SK-N-SH treated with all-trans-retinoic acid at 6 μM for 48 hours (cell line): ENCODE measurements around the gene FAM78B.

Experiments used
- ATAC-seq: fragments of 200-7000 bp; cut with Tn5 transposase; 3 replicates; pipeline ENCODE4 v1.9.1; 2020; ENCODE audit warnings: mild to moderate bottlenecking, moderate library complexity
- ARNTL ChIP-seq: fragments of 450-650 bp; formaldehyde crosslinking; IDR thresholded peaks from 2 replicates; pipeline ENCODE4 v1.5.0; 2020; ENCODE audit warnings: low read depth, mild to moderate bottlenecking, moderate library complexity, borderline replicate concordance
- BACH2 ChIP-seq: fragments of 250-450 bp; sonication (Bioruptor Pico); IDR thresholded peaks from 2 replicates; pipeline ENCODE4 v1.9.0; 2021; ENCODE audit warnings: mild to moderate bottlenecking, borderline replicate concordance
- CSDC2 ChIP-seq: fragments of 250-450 bp; sonication (Bioruptor Pico); IDR thresholded peaks from 2 replicates; pipeline ENCODE4 v1.5.0; 2020; ENCODE audit warnings: mild to moderate bottlenecking, moderate library complexity
- ESRRG ChIP-seq: fragments of 250-450 bp; sonication (Bioruptor Pico); IDR thresholded peaks from 2 replicates; pipeline ENCODE4 v1.6.1; 2021; ENCODE audit warnings: mild to moderate bottlenecking
- GLIS3 ChIP-seq: fragments of 250-450 bp; sonication (Bioruptor Pico); IDR thresholded peaks from 2 replicates; pipeline ENCODE4 v1.5.0; 2020; ENCODE audit warnings: mild to moderate bottlenecking, moderate library complexity
- ISL1 ChIP-seq: fragments of 250-450 bp; sonication (Bioruptor Pico); IDR thresholded peaks from 2 replicates; pipeline ENCODE4 v2.1.2; 2022; ENCODE audit warnings: mild to moderate bottlenecking, moderate library complexity
- OSR1 ChIP-seq: fragments of 250-450 bp; sonication (Bioruptor Pico); IDR thresholded peaks from 2 replicates; pipeline ENCODE4 v1.8.0; 2022; ENCODE audit warnings: moderate library complexity, mild to moderate bottlenecking, inconsistent platforms
- PPARA ChIP-seq: fragments of 250-450 bp; sonication (Bioruptor Pico); IDR thresholded peaks from 2 replicates; pipeline ENCODE4 v1.5.0; 2020; ENCODE audit warnings: mild to moderate bottlenecking, borderline replicate concordance
- RARB ChIP-seq: fragments of 250-450 bp; sonication (Bioruptor Pico); IDR thresholded peaks from 2 replicates; pipeline ENCODE4 v1.8.0; 2021; ENCODE audit warnings: mild to moderate bottlenecking, moderate library complexity
- SNAI2 ChIP-seq: fragments of 250-450 bp; sonication (Bioruptor Pico); IDR thresholded peaks from 2 replicates; pipeline ENCODE4 v1.5.0; 2020; ENCODE audit warnings: mild to moderate bottlenecking, moderate library complexity
- TCF4 ChIP-seq: fragments of 250-450 bp; sonication (Bioruptor Pico); IDR thresholded peaks from 2 replicates; pipeline ENCODE4 v1.8.0; 2021; ENCODE audit warnings: mild to moderate bottlenecking, moderate library complexity, borderline replicate concordance
- TOX ChIP-seq: fragments of 250-450 bp; sonication (Bioruptor Pico); IDR thresholded peaks from 2 replicates; pipeline ENCODE4 v1.8.0; 2021; ENCODE audit warnings: mild to moderate bottlenecking, moderate library complexity, borderline replicate concordance
- ZC3H10 ChIP-seq: fragments of 250-450 bp; sonication (Bioruptor Pico); IDR thresholded peaks from 2 replicates; pipeline ENCODE4 v1.5.1; 2021; ENCODE audit warnings: mild to moderate bottlenecking, moderate library complexity
- ZFP30 ChIP-seq: fragments of 450-650 bp; formaldehyde crosslinking; IDR thresholded peaks from 2 replicates; pipeline ENCODE4 v1.5.0; 2022; ENCODE audit warnings: mild to moderate bottlenecking, moderate library complexity
- ZNF565 ChIP-seq: fragments of 450-650 bp; formaldehyde crosslinking; conservative IDR thresholded peaks from 2 replicates; pipeline ENCODE4 v1.5.0; 2020; ENCODE audit warnings: low read depth, mild to moderate bottlenecking, moderate library complexity
- ZNF70 ChIP-seq: fragments of 450-650 bp; formaldehyde crosslinking; IDR thresholded peaks from 2 replicates; pipeline ENCODE4 v1.5.0; 2020; ENCODE audit warnings: mild to moderate bottlenecking, moderate library complexity
- ZNF8 ChIP-seq: fragments of 450-650 bp; formaldehyde crosslinking; IDR thresholded peaks from 2 replicates; pipeline ENCODE4 v1.5.0; 2020; ENCODE audit warnings: mild to moderate bottlenecking, moderate library complexity
- TF ChIP-seq, protein P1 (sequence below): fragments of 250-450 bp; sonication (Bioruptor Pico); IDR thresholded peaks from 2 replicates; pipeline ENCODE4 v1.5.1; 2021; ENCODE audit warnings: mild to moderate bottlenecking, moderate library complexity
- TF ChIP-seq, protein P2 (sequence below): fragments of 250-450 bp; sonication (Bioruptor Pico); IDR thresholded peaks from 2 replicates; pipeline ENCODE4 v1.8.0; 2021; ENCODE audit warnings: low read depth, mild to moderate bottlenecking, moderate library complexity, borderline replicate concordance
- TF ChIP-seq, protein P3 (sequence below): fragments of 250-450 bp; sonication (Bioruptor Pico); IDR thresholded peaks from 2 replicates; pipeline ENCODE4 v1.5.1; 2020; ENCODE audit warnings: low read depth, mild to moderate bottlenecking, moderate library complexity
- TF ChIP-seq, protein P4 (sequence below): fragments of 250-450 bp; sonication (Bioruptor Pico); IDR thresholded peaks from 2 replicates; pipeline ENCODE4 v1.5.0; 2020; ENCODE audit warnings: mild to moderate bottlenecking, moderate library complexity

The FAM78B gene

DNA sequence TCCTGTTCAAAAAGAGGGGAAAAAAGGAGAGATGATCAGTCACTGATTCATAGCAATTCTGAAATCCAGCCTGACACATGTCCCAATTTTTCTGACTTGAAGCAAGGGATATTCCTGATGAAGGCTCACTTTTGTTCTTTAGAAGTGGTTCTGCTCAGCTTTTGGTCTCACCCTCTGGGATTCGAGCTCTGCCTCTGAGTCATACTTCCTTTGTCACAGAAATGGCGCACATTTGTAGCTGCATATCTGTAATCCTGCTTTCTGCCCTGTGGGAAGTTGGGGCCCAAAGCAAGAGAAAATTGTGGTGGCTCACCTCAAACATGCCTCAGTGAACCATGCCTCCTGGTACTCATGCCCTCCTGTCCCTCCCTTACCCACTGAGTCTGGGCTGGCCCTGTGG, 22.3 kb upstream of the FAM78B start:
- TF ChIP-seq ARNTL = no peak
- no peak for TF ChIP-seq ZNF70
- TF ChIP-seq, protein P1, sequence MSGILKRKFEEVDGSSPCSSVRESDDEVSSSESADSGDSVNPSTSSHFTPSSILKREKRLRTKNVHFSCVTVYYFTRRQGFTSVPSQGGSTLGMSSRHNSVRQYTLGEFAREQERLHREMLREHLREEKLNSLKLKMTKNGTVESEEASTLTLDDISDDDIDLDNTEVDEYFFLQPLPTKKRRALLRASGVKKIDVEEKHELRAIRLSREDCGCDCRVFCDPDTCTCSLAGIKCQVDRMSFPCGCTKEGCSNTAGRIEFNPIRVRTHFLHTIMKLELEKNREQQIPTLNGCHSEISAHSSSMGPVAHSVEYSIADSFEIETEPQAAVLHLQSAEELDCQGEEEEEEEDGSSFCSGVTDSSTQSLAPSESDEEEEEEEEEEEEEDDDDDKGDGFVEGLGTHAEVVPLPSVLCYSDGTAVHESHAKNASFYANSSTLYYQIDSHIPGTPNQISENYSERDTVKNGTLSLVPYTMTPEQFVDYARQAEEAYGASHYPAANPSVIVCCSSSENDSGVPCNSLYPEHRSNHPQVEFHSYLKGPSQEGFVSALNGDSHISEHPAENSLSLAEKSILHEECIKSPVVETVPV = no peak
- TF ChIP-seq, protein P2, sequence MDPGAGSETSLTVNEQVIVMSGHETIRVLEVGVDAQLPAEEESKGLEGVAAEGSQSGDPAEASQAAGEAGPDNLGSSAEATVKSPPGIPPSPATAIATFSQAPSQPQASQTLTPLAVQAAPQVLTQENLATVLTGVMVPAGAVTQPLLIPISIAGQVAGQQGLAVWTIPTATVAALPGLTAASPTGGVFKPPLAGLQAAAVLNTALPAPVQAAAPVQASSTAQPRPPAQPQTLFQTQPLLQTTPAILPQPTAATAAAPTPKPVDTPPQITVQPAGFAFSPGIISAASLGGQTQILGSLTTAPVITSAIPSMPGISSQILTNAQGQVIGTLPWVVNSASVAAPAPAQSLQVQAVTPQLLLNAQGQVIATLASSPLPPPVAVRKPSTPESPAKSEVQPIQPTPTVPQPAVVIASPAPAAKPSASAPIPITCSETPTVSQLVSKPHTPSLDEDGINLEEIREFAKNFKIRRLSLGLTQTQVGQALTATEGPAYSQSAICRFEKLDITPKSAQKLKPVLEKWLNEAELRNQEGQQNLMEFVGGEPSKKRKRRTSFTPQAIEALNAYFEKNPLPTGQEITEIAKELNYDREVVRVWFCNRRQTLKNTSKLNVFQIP (CRISPR knock-in tag) = no peak
- TF ChIP-seq ZNF565 = no peak
- no peak for TF ChIP-seq TCF4
- TF ChIP-seq ZNF8 = no peak
- no peak for TF ChIP-seq PPARA (CRISPR knock-in tag)
- no peak for TF ChIP-seq OSR1
- no peak for TF ChIP-seq ISL1
- TF ChIP-seq, protein P3, sequence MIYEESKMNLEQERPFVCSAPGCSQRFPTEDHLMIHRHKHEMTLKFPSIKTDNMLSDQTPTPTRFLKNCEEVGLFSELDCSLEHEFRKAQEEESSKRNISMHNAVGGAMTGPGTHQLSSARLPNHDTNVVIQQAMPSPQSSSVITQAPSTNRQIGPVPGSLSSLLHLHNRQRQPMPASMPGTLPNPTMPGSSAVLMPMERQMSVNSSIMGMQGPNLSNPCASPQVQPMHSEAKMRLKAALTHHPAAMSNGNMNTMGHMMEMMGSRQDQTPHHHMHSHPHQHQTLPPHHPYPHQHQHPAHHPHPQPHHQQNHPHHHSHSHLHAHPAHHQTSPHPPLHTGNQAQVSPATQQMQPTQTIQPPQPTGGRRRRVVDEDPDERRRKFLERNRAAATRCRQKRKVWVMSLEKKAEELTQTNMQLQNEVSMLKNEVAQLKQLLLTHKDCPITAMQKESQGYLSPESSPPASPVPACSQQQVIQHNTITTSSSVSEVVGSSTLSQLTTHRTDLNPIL (CRISPR knock-in tag) = no peak
- ATAC-seq = no peak

DNA sequence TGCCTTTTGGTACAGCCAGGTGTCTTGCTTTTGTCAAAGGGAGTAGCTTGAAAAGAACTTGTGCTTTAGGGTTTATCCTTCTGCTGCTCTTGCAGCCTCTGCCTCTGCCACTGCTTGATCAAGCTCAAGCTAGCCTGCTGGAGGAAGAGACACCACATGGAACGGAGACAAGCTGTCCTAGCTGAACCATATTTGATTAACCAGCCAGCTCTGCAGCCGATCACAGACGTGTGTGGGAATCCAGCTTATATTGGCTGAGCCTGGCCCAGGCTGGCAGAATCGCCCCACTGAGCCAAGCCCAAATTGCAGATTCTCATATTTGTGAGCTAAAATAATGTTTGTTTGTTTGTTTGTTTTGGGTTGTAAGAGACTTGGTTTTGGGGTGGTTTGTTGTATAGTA, 18.7 kb upstream of the FAM78B start:
- ATAC-seq = no peak
- no peak for TF ChIP-seq PPARA (CRISPR knock-in tag)
- no peak for TF ChIP-seq CSDC2 (CRISPR knock-in tag)
- TF ChIP-seq, protein P3 (CRISPR knock-in tag) = no peak
- TF ChIP-seq TOX = no peak
- TF ChIP-seq ISL1 = no peak
- no peak for TF ChIP-seq BACH2 (CRISPR knock-in tag)
- no peak for TF ChIP-seq ZFP30
- no peak for TF ChIP-seq TCF4
- no peak for TF ChIP-seq ZC3H10 (CRISPR knock-in tag)
- no peak for TF ChIP-seq ESRRG
- TF ChIP-seq GLIS3 = no peak

DNA sequence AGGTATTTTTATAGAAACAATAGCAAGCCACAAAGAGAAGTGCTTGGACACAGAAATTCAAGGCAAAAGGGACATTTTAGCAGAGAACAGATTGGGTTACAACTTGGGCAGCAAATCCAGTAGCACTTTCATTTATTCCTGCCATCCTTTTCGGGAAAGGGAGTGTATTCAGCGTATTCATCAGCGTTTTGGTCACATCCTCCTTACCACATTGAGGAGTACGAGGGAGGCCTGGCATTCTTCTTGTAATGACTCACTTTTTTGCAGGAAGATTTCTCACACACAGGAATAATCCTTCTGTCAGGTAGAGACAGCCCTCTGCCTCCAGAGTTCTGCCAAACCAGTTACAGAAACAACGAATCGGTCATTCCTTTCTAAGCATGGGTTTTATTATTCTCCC, 18.1 kb upstream of the FAM78B start:
- TF ChIP-seq, protein P4, sequence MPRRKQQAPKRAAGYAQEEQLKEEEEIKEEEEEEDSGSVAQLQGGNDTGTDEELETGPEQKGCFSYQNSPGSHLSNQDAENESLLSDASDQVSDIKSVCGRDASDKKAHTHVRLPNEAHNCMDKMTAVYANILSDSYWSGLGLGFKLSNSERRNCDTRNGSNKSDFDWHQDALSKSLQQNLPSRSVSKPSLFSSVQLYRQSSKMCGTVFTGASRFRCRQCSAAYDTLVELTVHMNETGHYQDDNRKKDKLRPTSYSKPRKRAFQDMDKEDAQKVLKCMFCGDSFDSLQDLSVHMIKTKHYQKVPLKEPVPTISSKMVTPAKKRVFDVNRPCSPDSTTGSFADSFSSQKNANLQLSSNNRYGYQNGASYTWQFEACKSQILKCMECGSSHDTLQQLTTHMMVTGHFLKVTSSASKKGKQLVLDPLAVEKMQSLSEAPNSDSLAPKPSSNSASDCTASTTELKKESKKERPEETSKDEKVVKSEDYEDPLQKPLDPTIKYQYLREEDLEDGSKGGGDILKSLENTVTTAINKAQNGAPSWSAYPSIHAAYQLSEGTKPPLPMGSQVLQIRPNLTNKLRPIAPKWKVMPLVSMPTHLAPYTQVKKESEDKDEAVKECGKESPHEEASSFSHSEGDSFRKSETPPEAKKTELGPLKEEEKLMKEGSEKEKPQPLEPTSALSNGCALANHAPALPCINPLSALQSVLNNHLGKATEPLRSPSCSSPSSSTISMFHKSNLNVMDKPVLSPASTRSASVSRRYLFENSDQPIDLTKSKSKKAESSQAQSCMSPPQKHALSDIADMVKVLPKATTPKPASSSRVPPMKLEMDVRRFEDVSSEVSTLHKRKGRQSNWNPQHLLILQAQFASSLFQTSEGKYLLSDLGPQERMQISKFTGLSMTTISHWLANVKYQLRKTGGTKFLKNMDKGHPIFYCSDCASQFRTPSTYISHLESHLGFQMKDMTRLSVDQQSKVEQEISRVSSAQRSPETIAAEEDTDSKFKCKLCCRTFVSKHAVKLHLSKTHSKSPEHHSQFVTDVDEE (CRISPR knock-in tag) = no peak
- no peak for TF ChIP-seq PPARA (CRISPR knock-in tag)
- no peak for TF ChIP-seq ESRRG
- TF ChIP-seq RARB = no peak
- TF ChIP-seq, protein P2 (CRISPR knock-in tag) = no peak
- TF ChIP-seq, protein P1 = no peak
- no peak for TF ChIP-seq TCF4
- TF ChIP-seq GLIS3 = no peak
- no peak for TF ChIP-seq ISL1
- no peak for TF ChIP-seq SNAI2 (CRISPR knock-in tag)
- TF ChIP-seq OSR1 = no peak
- no peak for ATAC-seq
